HS-5 (cell line): Measurements from ENCODE around the gene H6PD.
"Not testable (repeated sequence)": the region's sequence is repeated elsewhere in the genome, so short reads cannot be mapped to it uniquely, and the experiment has no call there.

Source experiments
- DNase-seq: peaks from one replicate; pipeline ENCODE4 v3.0.0-alpha.2; 2012; ENCODE audit warnings: low read depth

The H6PD gene

GRCh38 chr1:9299571-9300541 is 65.3 kb downstream of the H6PD start:
- DNase-seq: not testable (repeated sequence)

DNA sequence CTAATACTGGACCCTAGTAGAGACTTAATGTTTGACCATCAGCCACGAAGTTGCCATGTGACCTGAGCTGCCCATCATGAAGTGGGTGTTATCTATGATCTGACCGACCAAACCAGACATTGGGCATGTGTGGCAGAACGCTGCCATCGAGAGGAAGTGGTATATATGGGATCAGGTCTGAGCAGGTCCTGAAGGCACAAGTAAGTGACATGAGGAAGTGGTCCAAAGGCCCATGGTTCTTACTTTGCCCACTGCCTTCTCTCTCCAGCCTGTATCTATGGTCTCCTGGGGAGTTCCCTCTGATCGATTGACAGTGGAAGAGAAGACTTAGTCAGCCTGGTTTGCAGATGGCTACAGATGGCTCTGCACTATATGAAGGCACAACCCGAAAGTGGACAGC is 66.0 kb downstream of the H6PD start:
- no peak for DNase-seq

DNA sequence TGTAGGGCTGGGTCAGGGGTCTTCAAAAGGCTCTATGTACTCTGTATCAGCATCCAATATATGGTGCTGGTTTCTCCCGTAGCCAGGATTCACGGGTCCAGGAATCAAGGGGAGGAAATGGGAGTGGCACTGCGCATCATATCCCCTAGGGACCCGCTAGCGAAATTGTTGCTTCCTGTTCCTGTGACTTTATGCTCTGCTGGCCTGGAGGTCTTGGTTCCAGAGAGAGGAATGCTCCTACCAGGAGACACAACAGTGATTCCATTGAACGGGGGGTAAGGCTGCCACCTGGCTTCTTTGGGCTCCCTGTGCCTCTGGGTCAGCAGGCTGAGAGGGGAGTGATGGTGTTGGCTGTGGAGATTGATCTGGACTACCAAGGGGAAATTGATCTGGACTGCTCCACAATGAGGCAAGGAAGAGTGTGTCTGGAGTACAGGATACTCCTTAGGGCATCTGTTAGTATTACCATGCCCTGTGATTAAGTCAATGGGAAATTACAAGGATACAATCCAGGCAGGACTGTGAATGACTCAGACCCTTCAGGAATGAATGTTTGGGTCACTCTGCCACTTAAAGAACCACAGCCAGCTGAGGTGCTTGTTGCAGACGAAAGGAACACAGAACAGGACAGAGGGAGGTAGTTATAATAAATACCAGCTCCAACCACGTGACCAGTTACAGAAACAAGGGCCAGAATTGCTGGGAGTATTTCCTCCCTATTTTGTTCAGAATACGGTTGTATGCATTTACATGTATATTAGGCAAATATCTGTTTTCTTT is 68.4 kb downstream of the H6PD start:
- DNase-seq: peak; percentile 95

DNA sequence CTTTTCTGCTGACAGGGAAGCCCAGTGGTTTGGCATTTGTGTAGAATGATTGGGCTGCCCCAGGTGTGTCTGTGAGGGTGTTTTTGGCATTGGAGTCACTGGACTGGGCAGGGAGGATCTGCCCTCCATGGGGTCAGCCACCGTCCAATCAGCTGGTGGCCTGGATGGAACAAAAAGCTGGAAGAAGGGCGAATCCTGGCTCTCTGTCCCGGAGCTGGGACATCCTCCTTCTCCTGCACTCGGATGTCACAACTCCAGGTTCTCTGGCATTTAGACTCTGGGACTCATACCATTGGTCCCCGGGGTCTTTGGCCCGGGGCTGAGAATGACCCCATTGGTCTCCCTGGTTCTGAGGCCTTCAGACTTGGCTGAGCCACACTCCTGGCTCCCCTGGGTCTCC is 69.3 kb downstream of the H6PD start:
- DNase-seq: no peak

GRCh38 chr1:9305216-9305615 is 70.6 kb downstream of the H6PD start:
- no peak for DNase-seq

DNA sequence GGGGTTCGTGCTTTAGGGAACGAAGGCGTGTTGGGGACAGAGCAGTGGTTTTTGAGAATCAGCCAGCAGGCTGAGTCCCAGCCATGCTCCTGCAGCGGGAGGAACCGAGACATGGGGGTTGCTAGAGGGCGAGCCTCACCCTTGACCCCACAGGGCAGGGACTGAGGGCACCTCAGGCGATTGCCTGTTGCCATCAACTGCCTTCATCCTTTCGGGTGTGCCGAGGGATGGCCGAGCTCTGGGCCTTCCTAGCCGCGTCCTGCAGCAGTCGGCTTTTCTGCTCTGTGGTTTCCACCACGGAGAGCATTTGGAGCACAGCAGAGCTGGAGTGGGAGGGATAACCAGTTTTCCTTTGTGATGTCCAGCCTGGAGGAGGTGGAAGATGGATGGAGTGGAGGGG is 71.4 kb downstream of the H6PD start:
- DNase-seq: no peak

DNA sequence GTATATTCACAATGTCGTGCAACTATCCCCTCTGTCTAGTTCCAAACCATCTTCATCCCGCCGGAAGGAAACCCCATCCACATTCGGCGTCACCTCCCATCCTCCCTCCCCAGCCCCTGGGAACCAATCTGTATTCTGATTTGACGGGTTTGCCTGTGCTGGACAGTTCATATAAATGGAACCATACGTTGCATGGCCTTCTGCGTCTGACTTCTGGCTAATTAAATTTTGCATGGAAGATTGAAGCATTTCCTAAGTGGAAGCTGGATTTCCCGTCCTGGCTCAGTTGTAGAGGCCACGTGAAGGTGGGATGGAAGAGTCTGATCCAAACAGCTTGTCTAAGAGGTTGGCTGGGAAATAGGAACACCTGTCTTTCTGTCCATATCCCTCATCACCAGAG is 72.7 kb downstream of the H6PD start:
- DNase-seq: no peak

DNA sequence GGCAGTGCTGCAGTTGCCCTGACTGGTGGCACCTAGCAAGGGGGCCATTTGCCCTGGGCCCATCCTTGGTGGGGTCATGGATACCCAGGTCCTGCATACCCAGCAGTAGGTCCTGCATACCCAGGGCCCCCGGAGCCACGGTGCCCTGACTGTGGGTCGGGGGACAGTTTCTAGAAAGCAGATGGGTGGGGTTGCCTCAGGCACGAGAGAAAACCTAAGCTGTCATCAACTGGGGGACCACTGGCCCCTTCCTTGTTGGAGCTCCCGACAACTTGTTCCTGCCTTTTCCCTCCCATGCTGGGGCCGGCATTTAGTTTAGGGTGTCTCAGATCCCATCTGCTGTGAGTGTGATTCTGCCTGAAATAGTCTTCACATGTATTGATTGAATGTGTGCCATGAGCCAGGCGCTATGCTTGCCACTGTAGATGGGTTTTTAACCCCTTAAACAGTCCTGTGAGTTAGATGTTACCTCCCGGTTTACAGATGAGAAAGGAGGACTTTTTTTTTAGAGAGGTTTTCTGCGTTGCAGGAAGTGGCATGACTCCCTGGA is 73.7 kb downstream of the H6PD start:
- no peak for DNase-seq

GRCh38 chr1:9309080-9309479 is 74.5 kb downstream of the H6PD start:
- DNase-seq: no peak

- no peak for DNase-seq
Measured at GRCh38 chr1:9309991-9310390, 75.4 kb downstream of the H6PD start.

GRCh38 chr1:9311029-9311428 is 76.5 kb downstream of the H6PD start:
- no peak for DNase-seq

DNA sequence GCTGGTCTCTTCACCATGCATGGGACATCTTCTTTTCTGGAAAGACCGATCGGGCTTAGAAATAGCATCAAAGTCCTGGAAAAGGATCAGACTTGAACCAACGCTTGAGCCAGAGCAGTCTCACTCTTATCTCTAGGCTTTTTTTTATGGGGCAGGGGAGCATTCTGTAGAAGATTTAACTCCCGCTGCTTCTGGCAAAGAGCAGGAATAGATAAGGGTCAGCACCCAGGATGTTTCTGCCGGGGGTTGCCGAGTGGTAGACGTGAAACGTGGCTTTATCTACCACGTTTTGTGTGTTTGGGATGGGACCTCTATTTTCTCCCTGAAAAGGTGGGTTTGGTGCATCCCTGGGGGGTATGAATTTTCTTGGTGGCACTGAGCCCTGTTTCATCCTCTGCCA is 76.9 kb downstream of the H6PD start:
- DNase-seq: no peak

DNA sequence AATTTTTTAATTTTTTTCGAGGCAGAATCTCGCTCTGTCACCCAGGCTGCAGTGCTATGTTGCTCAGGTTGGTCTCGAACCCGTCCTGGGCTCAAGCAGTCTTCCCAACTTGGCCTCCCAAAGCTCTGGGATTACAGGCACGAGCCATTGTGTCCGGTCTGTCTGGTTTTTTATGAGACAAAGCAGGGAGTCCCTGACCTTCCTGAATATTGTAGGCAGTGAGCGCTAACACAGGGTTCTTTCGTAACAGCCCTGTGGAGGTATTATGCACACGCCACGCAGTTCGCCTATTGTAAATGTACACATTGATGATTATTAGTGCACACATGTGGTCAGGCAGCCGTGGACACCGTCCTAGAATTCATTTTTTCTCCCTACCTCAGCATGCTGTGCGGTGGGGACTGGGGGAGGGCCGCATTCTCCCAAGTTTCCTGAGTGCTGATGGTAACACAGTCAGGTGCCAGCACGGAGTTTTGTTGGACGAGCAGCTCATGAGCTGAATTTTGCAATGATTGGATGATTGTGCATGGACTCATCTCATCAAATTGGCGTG is 77.7 kb downstream of the H6PD start:
- no peak for DNase-seq

DNA sequence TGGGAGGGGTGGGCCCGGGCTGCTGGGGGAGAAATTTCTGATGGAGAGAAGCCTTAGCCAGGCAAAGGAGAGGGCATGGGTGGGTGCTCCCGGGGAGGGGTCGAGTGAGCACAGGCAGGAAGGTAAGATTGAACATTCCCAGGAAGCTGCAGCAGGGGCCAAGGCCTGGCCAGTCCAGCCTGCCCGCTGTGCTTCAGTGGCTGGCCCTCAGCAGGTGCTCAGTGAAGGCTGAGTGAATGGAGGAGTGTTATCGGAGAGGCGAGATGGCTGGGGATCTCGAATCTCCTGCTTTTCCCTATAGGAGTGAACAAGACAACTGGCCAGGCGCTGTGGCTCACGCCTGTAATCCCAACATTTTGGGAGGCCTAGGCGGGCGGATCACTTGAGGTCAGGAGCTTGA is 79.0 kb downstream of the H6PD start:
- no peak for DNase-seq

DNA sequence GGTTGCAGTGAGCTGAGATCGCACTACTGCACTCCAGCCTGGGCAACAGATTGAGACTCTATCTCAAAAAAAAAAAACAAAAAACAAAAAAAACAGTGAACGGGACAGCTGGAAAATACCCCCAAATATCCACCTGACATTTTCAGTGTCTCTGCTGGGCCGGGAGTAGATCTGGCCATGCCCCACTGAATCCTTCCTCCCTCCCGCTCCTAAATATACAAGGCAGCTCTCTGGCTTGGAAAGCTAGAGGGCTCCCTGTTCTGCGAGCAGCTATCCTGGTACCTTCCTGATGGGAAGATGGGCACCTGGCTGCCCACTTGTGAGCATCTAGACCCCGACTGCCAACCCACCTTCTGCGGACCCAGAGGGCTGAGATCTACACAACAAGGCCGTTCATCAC is 79.5 kb downstream of the H6PD start:
- no peak for DNase-seq

- no peak for DNase-seq
Measured at GRCh38 chr1:9314711-9315379, 80.3 kb downstream of the H6PD start.

DNA sequence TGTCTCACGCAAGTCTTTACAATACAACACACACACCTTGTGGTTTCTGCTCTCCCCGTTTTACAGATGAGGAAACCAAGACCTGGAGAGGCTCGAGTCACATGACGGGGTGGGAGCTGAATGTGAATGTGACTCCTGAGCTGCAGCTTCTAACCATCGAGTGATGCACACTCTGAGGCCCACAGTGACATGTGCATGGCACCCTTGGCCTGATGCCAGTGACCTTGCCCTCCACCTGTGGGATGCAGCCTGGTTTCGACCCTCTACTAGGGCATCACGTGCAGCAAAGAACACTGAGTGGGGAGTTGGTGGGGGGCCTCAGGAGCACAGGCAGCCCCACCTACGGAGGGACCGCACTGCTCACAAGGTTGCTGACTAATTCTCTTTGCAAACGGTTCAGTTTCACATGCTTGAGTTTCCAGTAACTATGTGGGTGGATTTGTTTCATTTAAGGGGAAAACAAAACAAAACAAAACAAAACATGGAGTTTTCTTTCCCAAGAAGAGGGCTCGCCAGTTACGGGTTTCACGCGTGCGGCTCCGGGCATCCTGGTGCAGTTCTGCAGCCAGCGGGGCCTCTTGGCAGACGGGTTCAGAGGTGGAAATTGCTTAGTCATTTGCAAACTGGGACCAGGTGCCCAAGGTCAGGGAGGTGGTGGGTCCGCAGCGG is 81.0 kb downstream of the H6PD start:
- no peak for DNase-seq

GRCh38 chr1:9316080-9316444 is 81.5 kb downstream of the H6PD start:
- no peak for DNase-seq

DNA sequence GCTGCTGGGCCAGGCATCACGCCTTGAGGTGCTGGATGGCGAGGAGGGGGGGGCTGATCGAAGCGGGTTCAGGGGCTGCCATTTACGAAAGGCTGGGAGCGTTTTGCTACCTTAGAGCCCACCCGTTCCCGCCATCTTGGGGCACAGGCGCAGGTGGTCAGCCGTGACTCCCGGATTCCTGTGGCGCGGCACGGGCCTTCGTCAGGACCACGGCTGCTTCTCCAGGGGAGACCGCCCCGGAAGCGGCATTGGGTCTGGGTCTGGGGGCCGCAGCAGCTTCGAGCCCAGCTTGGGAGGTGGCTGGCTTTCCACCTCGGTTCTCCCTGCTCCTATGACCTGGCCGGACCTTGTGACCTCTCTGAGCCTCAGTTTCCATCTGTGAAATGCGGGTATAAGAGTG is 81.9 kb downstream of the H6PD start:
- DNase-seq: no peak

DNA sequence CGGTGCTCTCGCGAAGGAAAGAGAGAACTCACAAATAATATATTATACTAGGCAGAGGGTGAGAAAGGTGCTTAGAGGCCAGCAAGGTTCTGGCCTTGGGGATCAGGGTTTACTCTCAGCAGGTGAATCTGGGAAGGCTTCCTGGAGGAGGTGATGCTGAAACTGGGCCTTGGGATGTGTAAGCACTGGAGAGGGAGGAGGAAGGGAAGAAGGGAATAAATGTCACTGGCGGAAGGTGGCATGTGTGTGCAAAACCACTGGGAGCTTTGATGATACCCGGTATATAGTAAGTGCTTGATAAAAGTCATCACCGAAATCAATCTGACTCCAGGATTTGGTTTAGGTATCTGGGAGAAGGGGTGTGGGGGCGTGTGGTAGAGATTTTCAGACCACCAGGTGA is 82.5 kb downstream of the H6PD start:
- DNase-seq: no peak

DNA sequence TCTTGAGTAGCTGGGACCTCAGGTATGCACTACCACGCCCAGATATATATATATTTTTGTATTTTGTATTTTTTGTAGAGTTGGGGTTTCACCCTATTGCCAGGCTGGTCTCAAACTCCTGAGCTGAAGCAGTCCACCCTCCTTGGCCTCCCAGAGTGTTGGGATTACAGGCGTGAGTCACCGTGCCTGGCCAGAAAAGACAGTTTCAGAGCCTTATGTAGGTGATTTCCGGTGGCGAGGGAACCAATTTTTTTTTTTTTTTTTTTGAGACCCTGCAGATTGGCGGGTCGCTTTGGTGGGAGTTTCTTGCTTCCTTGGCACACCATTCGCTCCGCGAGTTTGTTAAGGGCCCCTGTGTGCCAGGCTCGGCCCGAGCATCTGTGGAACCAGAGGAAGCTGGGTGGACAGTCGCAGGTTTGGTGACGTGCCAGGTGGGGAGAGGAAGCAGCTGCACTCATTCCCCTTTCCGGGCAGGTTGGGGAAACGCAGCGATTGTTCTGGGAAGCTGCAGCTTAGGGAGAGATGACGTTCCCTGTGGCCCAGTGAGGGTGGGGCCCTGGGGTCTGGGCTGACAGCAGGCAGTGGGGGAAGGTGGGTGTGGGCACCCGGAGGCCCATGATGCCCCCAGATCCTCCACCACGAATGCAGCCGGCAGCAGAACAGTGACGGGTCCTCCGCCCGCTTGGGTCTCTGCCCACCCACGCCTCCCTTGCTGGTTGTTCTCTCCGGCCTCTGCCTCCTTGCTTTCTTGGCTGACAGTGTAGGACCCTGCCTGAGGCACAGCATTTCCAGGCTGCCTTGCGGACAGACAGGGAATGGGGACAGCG is 83.2 kb downstream of the H6PD start:
- DNase-seq: no peak
